ENCODE measurements around the gene NEK4. TPM values are rescaled to one million over a fixed set of nuclear protein-coding genes. Genes with fewer than 3 reads are reported as not detected.

NEK4 gene
- 10 to 100 TPM; 16.0 to 36.9 (median 26.9) TPM for total RNA-seq

DNA sequence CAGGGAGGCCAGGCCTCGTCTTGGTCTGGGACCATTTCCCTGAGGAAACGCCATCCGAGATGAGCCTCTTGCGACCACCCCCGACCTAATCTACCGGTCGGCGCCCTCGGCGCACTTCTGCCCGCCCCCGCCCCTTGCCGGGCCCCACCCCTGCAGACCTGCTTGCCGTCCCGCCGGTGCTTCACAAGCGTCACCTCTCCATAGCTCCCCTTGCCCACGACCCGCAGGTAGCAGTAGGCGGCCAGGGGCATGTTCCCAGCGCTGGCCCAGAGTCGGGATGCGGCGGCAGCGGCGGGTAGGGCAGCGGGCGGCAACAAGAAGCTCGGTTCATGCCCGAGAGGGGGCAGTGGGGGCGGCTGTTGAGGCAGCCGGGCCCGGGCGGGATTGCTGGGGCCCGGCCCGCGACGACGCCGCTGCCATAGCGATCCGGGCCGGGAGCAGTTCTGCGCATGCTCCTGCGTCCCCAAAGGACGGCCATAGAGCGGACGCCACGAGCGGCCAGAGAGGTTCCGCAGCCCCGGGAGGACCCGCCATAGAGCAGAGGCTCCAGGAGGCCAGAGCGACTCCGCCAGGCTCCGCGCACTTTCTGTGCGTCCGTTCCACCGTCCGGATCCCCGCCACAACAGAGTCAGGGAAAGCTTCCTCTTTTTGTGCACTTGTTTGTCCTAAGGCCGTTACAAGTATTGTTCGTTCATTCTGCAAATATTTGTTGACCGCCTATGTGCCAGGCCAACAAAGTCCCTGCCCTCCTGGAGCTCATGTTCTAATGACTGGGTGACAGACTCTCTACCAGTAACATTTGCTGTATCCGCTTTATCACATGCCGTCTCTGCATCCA lies at the start of gene NEK4:
Gene NEK4 (minus strand): TSS at position 445 of the 838 bp plus-strand sequence. CDS start 194 bp downstream, at position 251.
- H3K4me3 Mint-ChIP-seq: peak within 1 kb of the TSS; percentile 91
- peak; percentile 96 to 97 for ATAC-seq
- DNase-seq: peak; percentile 77
- no peaks in the 10 kb centered on the region for H3K9me3 Mint-ChIP-seq
- peaks cover 21% of the 10 kb centered on the region for H3K4me1 Mint-ChIP-seq (ENCODE audit: low read depth)
- H3K36me3 Mint-ChIP-seq (ENCODE audit: insufficient read depth): peaks cover 9% of the 10 kb centered on the region
- no peaks in the 10 kb centered on the region for H3K27me3 Mint-ChIP-seq (ENCODE audit: low read depth)

GRCh38 chr3:52819936-52820335 lies 49.2 kb upstream of the NEK4 start:
- DNase-seq (no peak), ATAC-seq (no peak)
- H3K27me3 Mint-ChIP-seq (ENCODE audit: low read depth): no peaks in the 10 kb centered on the region
- no peaks in the 10 kb centered on the region for H3K9me3 Mint-ChIP-seq
- H3K4me3 Mint-ChIP-seq: no peak overlapping the region
- H3K36me3 Mint-ChIP-seq (ENCODE audit: insufficient read depth): no peaks in the 10 kb centered on the region
- no peaks in the 10 kb centered on the region for H3K4me1 Mint-ChIP-seq (ENCODE audit: low read depth)

- Mint-ChIP-seq H3K36me3 (ENCODE audit: insufficient read depth) (no peaks in the 10 kb centered on the region), H3K9me3 (no peaks in the 10 kb centered on the region), H3K27me3 (ENCODE audit: low read depth) (no peaks in the 10 kb centered on the region), H3K4me3 (no peak overlapping the region), H3K4me1 (ENCODE audit: low read depth) (no peaks in the 10 kb centered on the region)
- DNase-seq: no peak
- ATAC-seq: no peak
Measured at GRCh38 chr3:52817860-52818259, 47.1 kb upstream of the NEK4 start.

DNA sequence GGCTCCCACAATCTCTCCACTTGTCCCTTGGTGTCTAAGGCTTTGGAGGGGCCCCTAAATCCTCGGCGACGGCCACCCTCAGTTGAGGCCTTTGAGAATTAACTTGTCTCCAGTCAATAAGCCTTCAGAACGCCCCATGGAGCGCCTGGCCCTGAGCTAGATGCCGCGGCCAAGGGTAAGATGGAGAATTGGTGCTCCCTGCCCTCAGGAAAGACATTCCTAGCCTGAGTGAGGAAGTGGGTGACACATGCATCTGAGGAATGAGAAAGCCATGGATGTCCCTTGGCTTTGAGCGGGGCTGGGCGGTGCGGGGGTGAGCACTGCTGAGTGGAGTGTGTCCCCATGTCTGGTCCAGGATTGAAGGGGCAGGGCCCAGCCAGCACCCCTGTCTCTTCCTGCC lies 46.5 kb upstream of the NEK4 start:
- no peaks in the 10 kb centered on the region for H3K9me3 Mint-ChIP-seq
- ATAC-seq: no peak
- no peak overlapping the region for H3K4me3 Mint-ChIP-seq
- H3K4me1 Mint-ChIP-seq (ENCODE audit: low read depth): no peaks in the 10 kb centered on the region
- no peaks in the 10 kb centered on the region for H3K36me3 Mint-ChIP-seq (ENCODE audit: insufficient read depth)
- H3K27me3 Mint-ChIP-seq (ENCODE audit: low read depth): no peaks in the 10 kb centered on the region
- no peak for DNase-seq

- Mint-ChIP-seq H3K27me3 (ENCODE audit: low read depth) (no peaks in the 10 kb centered on the region), H3K9me3 (no peaks in the 10 kb centered on the region), H3K4me3 (no peak overlapping the region), H3K4me1 (ENCODE audit: low read depth) (no peaks in the 10 kb centered on the region), H3K36me3 (ENCODE audit: insufficient read depth) (no peaks in the 10 kb centered on the region)
- DNase-seq: no peak
- no peak for ATAC-seq
Measured at GRCh38 chr3:52816654-52817053, 45.9 kb upstream of the NEK4 start.

DNA sequence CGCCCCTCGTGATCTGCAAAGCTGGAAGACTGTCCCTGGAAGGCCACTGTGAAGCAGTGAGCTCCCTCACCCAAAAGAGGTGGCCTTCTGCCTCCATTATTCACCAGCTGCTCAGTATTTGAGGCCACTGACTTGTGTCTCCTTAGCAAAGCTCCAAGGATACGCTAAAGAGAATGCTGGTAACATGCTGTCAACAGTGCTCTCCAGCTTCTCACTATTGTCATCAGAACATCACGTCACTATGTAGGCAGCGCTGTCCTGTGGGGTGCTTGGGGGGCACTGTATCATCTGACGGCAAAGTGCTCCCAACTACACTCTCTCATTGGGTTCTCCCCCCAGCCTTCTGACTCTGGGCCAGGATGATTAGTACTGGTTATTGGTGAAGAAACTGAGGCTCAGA lies 45.5 kb upstream of the NEK4 start:
- ATAC-seq (no peak), DNase-seq (no peak)
- Mint-ChIP-seq H3K27me3 (ENCODE audit: low read depth) (no peaks in the 10 kb centered on the region), H3K36me3 (ENCODE audit: insufficient read depth) (no peaks in the 10 kb centered on the region), H3K4me1 (ENCODE audit: low read depth) (no peaks in the 10 kb centered on the region), H3K4me3 (no peak overlapping the region), H3K9me3 (no peaks in the 10 kb centered on the region)

- Mint-ChIP-seq H3K4me1 (ENCODE audit: low read depth) (peaks cover 2% of the 10 kb centered on the region), H3K9me3 (no peaks in the 10 kb centered on the region), H3K27me3 (ENCODE audit: low read depth) (no peaks in the 10 kb centered on the region), H3K36me3 (ENCODE audit: insufficient read depth) (no peaks in the 10 kb centered on the region), H3K4me3 (no peak overlapping the region)
- ATAC-seq (no peak), DNase-seq (no peak)
Measured at GRCh38 chr3:52813810-52814209, 43.1 kb upstream of the NEK4 start.

- Mint-ChIP-seq H3K9me3 (no peaks in the 10 kb centered on the region), H3K27me3 (ENCODE audit: low read depth) (no peaks in the 10 kb centered on the region), H3K4me1 (ENCODE audit: low read depth) (peaks cover 2% of the 10 kb centered on the region), H3K36me3 (ENCODE audit: insufficient read depth) (no peaks in the 10 kb centered on the region), H3K4me3 (no peak overlapping the region)
- no peak for DNase-seq
- ATAC-seq: no peak
Measured at GRCh38 chr3:52811452-52812011, 40.8 kb upstream of the NEK4 start.

DNA sequence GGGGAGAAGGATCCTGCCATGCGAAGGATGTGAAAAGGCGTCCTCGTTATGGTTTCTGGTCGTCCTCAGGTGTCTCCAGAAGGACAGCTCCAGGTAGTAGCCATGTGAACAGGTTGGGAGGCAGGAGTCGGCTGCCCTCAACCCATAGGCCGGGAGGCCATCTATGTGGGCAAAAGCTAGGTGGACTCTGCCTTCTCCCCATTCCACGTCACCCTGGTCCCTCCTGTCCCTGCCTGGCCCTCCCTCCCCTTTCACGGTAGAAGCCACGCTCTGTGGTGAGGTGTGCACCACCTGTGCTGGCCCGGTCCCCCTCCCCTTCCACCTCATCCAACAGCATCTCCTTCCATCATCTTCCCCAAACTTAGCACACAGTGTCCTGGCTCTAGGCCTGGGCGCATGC lies 40.2 kb upstream of the NEK4 start:
- no peak for ATAC-seq
- no peaks in the 10 kb centered on the region for H3K27me3 Mint-ChIP-seq (ENCODE audit: low read depth)
- no peaks in the 10 kb centered on the region for H3K36me3 Mint-ChIP-seq (ENCODE audit: insufficient read depth)
- H3K4me1 Mint-ChIP-seq (ENCODE audit: low read depth): peaks cover 2% of the 10 kb centered on the region
- no peak overlapping the region for H3K4me3 Mint-ChIP-seq
- H3K9me3 Mint-ChIP-seq: no peaks in the 10 kb centered on the region
- no peak for DNase-seq

DNA sequence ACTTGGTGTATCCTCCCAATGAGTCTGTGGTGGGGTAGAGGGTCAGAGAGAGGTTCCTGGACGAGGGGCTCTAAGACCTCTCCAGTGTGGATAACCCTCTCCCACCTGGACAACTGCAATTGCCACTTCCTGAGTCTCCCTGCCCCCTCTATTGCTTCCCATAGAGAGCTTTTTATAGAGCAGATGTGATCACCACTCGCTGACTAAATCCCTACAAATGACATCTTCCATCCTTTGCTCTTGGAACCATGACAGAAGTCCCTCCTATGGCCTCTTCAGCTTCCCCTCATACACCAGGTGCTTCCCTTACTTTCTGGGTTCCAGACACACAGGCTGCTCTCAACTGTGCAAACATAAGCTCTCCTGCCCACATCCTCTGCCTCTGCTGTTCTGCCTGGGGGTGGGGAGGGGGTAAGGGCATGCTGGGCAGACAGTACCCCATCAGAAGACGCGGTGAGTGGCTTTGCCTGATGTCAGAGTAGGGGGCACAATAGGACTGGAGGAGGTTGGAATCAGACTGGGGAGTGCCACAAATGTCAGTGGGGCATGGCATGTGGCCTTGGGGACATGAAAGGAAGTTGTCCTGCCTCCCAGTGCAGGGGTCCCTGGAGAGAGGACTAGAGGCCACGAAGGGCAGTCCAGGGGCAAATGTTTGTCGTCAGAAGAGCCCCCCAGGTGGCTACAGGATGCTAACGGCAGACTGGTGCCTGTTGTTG lies 39.1 kb upstream of the NEK4 start:
- H3K27me3 Mint-ChIP-seq (ENCODE audit: low read depth): no peaks in the 10 kb centered on the region
- no peak for ATAC-seq

DNA sequence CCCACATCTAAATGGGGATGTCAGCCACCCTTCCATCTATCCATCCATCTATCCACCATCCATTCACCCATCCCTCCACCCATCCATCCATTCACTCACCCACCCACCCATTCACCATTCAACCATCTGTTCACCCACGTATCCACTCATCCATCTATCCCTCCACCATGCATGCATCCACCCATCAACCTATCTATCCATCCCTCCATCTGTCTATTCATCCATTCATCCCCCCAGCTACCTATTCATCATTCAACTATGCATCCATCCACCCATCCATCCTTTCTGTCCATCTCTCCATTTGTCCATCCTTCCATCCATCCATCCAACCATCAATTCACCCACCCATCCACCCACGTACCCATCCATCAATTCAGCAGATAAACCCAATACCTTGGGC lies 38.4 kb upstream of the NEK4 start:
- DNase-seq (no peak), ATAC-seq (no peak)
- Mint-ChIP-seq H3K9me3 (no peaks in the 10 kb centered on the region), H3K36me3 (ENCODE audit: insufficient read depth) (no peaks in the 10 kb centered on the region), H3K27me3 (ENCODE audit: low read depth) (no peaks in the 10 kb centered on the region), H3K4me3 (no peak overlapping the region), H3K4me1 (ENCODE audit: low read depth) (peaks cover 2% of the 10 kb centered on the region)

More for the DNA sequence above, 39.1 kb upstream of the NEK4 start:
- Mint-ChIP-seq H3K36me3 (ENCODE audit: insufficient read depth) (no peaks in the 10 kb centered on the region), H3K9me3 (no peaks in the 10 kb centered on the region), H3K4me3 (no peak overlapping the region), H3K4me1 (ENCODE audit: low read depth) (peaks cover 2% of the 10 kb centered on the region)
- DNase-seq: no peak

GRCh38 chr3:52805270-52806039 lies 34.7 kb upstream of the NEK4 start:
- no peak for ATAC-seq
- no peak overlapping the region for H3K4me3 Mint-ChIP-seq
- H3K9me3 Mint-ChIP-seq: no peaks in the 10 kb centered on the region
- no peaks in the 10 kb centered on the region for H3K36me3 Mint-ChIP-seq (ENCODE audit: insufficient read depth)
- no peak for DNase-seq
- peaks cover 2% of the 10 kb centered on the region for H3K4me1 Mint-ChIP-seq (ENCODE audit: low read depth)
- peaks cover 2% of the 10 kb centered on the region for H3K27me3 Mint-ChIP-seq (ENCODE audit: low read depth)

DNA sequence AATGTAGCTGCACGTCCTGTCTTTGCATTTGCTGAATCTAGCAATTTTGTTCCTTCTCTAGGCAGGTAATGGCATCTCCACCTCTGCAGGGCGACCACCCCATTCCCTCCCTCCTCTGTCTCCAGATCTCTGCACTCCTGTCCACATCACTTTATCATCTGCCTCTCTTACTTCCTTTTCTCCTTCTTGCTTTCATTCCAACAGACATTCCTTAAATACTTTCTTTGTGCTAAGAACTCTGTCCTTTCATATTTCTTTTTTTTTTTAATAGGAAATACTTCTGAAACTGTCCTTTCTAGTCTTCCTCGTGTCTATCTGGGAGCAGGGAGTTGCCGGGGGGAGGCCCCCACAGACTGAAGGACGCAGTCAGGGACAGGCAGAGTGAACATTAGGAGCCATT lies 31.1 kb upstream of the NEK4 start:
- H3K27me3 Mint-ChIP-seq (ENCODE audit: low read depth): peaks cover 2% of the 10 kb centered on the region
- H3K9me3 Mint-ChIP-seq: no peaks in the 10 kb centered on the region
- H3K4me3 Mint-ChIP-seq: no peak overlapping the region
- DNase-seq: no peak
- H3K36me3 Mint-ChIP-seq (ENCODE audit: insufficient read depth): no peaks in the 10 kb centered on the region
- no peak for ATAC-seq
- H3K4me1 Mint-ChIP-seq (ENCODE audit: low read depth): no peaks in the 10 kb centered on the region

- H3K27me3 Mint-ChIP-seq (ENCODE audit: low read depth): peaks cover 2% of the 10 kb centered on the region
- no peak overlapping the region for H3K4me3 Mint-ChIP-seq
Measured at GRCh38 chr3:52800079-52800478, 29.3 kb upstream of the NEK4 start.

More at GRCh38 chr3:52800079-52800478, 29.3 kb upstream of the NEK4 start:
- no peak for DNase-seq
- H3K9me3 Mint-ChIP-seq: no peaks in the 10 kb centered on the region
- H3K4me1 Mint-ChIP-seq (ENCODE audit: low read depth): no peaks in the 10 kb centered on the region
- no peaks in the 10 kb centered on the region for H3K36me3 Mint-ChIP-seq (ENCODE audit: insufficient read depth)
- no peak for ATAC-seq
